SK-N-SH (cell line): ENCODE results near the gene ASTL. TPM values are rescaled to one million over a fixed set of nuclear protein-coding genes. Genes with fewer than 3 reads are reported as not detected.

ENCODE experiments used
- CTCF ChIA-PET: fragments of 300-600, 350-600 bp; formaldehyde crosslinking; extraction: SDS; loops from one replicate; lab custom pipeline; 2021; lab: Yijun Ruan, JAX
- POLR2A ChIA-PET: fragments of 350-600 bp; sonication (Branson Sonifier 250); formaldehyde crosslinking; extraction: SDS; loops from one replicate; lab custom pipeline; 2020; ENCODE audit warnings: antibody characterized with exemption, inconsistent platforms; lab: Yijun Ruan, JAX
- DNase-seq: peaks from one replicate; pipeline ENCODE4 v3.0.0; 2012
- H2AFZ ChIP-seq: fragments of 200-600 bp; sonication (generic); 2 replicates; pipeline ENCODE4 v1.8.1; 2016; ENCODE audit warnings: antibody characterized with exemption, mild to moderate bottlenecking, low read depth
- H3F3A ChIP-seq: fragments of 200-600 bp; sonication (generic); replicated peaks from 2 replicates; pipeline ENCODE3; 2016; ENCODE audit warnings: antibody characterized with exemption, mild to moderate bottlenecking; ENCODE audit not compliant: insufficient read depth
- H3K27ac ChIP-seq, 2 experiments: fragments of 200-500 bp in 1 of 2; fragments of 200-600 bp in 1 of 2; sonication (Bioruptor generic) in 1 of 2; sonication (generic), shearing (Covaris generic) in 1 of 2; 2 replicates each; pipeline versions ENCODE4 v1.5.1 to v1.6.1; 2014 to 2016; ENCODE audit warnings: low read depth in 2 of 2, inconsistent platforms in 1 of 2, low read length in 1 of 2, mild to moderate bottlenecking in 1 of 2, mixed read lengths in 1 of 2
- H3K27me3 ChIP-seq: fragments of 200-600 bp; sonication (generic), shearing (Covaris generic); 2 replicates; pipeline ENCODE4 v1.6.1; 2016; ENCODE audit warnings: mixed run types; ENCODE audit not compliant: insufficient read depth
- H3K36me3 ChIP-seq, 2 experiments: fragments of 200-500 bp in 1 of 2; fragments of 200-600 bp in 1 of 2; sonication (Bioruptor generic) in 1 of 2; sonication (generic) in 1 of 2; replicated peaks in 1 of 2; 2 replicates each; pipeline versions ENCODE3 to v1.5.1; 2014 to 2016; ENCODE audit warnings: low read length in 1 of 2, mild to moderate bottlenecking in 1 of 2; ENCODE audit not compliant: insufficient read depth in 2 of 2, control insufficient read depth in 1 of 2
- H3K4me1 ChIP-seq, 2 experiments: fragments of 200-500 bp in 1 of 2; fragments of 200-600 bp in 1 of 2; sonication (Bioruptor generic) in 1 of 2; sonication (generic), shearing (Covaris generic) in 1 of 2; 2 replicates each; pipeline versions ENCODE4 v1.5.1 to v1.6.1; 2014 to 2016; ENCODE audit warnings: low read depth in 1 of 2, low read length in 1 of 2, mixed run types in 1 of 2; ENCODE audit not compliant: insufficient read depth in 2 of 2, control insufficient read depth in 1 of 2
- H3K4me2 ChIP-seq: fragments of 200-600 bp; sonication (generic), shearing (Covaris generic); 2 replicates; pipeline ENCODE4 v1.6.1; 2017; ENCODE audit warnings: mixed run types
- H3K4me3 ChIP-seq, 2 experiments: fragments of 200-500 bp in 1 of 2; fragments of 200-600 bp in 1 of 2; sonication (Bioruptor generic) in 1 of 2; sonication (generic), shearing (Covaris generic) in 1 of 2; 2 replicates each; pipeline versions ENCODE4 v1.5.1 to v1.8.1; 2014 to 2016; ENCODE audit warnings: low read depth in 2 of 2, inconsistent platforms in 1 of 2, low read length in 1 of 2, mild to moderate bottlenecking in 1 of 2, mixed read lengths in 1 of 2, moderate library complexity in 1 of 2
- H3K79me2 ChIP-seq: fragments of 200-600 bp; sonication (generic); 2 replicates; pipeline ENCODE4 v1.8.1; 2017; ENCODE audit warnings: mild to moderate bottlenecking; ENCODE audit not compliant: insufficient read depth
- H3K9ac ChIP-seq: fragments of 200-600 bp; sonication (generic); 2 replicates; pipeline ENCODE4 v1.6.1; 2017; ENCODE audit warnings: mixed run types
- H3K9me2 ChIP-seq: fragments of 200-600 bp; sonication (generic); 2 replicates; pipeline ENCODE4 v1.6.1; 2017; ENCODE audit warnings: mixed run types
- H3K9me3 ChIP-seq: fragments of 200-600 bp; sonication (generic); 2 replicates; pipeline ENCODE4 v1.6.1; 2017; ENCODE audit warnings: mixed run types, mild to moderate bottlenecking, moderate library complexity
- H4K20me1 ChIP-seq: fragments of 200-600 bp; sonication (generic); 2 replicates; pipeline ENCODE4 v1.6.1; 2017; ENCODE audit warnings: mild to moderate bottlenecking, mixed run types; ENCODE audit not compliant: insufficient read depth
- CHD2 ChIP-seq: fragments of 150-350 bp; IDR thresholded peaks from 2 replicates; pipeline ENCODE4 v1.6.1; 2018; ENCODE audit warnings: low read length; ENCODE audit not compliant: partially characterized antibody
- EP300 ChIP-seq, 2 experiments: IDR thresholded peaks; 2 replicates each; pipeline versions ENCODE4 v1.4.0 to v1.6.1; 2012; ENCODE audit warnings: borderline replicate concordance in 1 of 2, low read depth in 1 of 2, low read length in 1 of 2
- FOSL2 ChIP-seq: IDR thresholded peaks from 2 replicates; pipeline ENCODE4 v1.4.0; 2012; ENCODE audit warnings: low read depth, mild to moderate bottlenecking, moderate library complexity, borderline replicate concordance
- FOXJ3 ChIP-seq: sonication (generic); formaldehyde crosslinking; IDR thresholded peaks from 2 replicates; pipeline ENCODE4 v1.5.1; 2020; ENCODE audit warnings: mild to moderate bottlenecking, missing genetic modification reagents
- FOXM1 ChIP-seq: IDR thresholded peaks from 2 replicates; pipeline ENCODE4 v1.4.0; 2012; ENCODE audit warnings: low read depth, mild to moderate bottlenecking
- GABPA ChIP-seq: IDR thresholded peaks from 2 replicates; pipeline ENCODE4 v1.4.0; 2012; ENCODE audit warnings: low read depth, mild to moderate bottlenecking
- GATA2 ChIP-seq: sonication (generic); formaldehyde crosslinking; IDR thresholded peaks from 2 replicates; pipeline ENCODE4 v1.5.0; 2020; ENCODE audit warnings: mild to moderate bottlenecking, missing genetic modification reagents
- JUND ChIP-seq: IDR thresholded peaks from 2 replicates; pipeline ENCODE4 v1.4.0; 2012
- MXI1 ChIP-seq: IDR thresholded peaks from 2 replicates; pipeline ENCODE4 v1.6.1; 2012; ENCODE audit warnings: mild to moderate bottlenecking, low read depth, low read length, improper control_type of control experiment
- NFIC ChIP-seq: IDR thresholded peaks from 2 replicates; pipeline ENCODE4 v1.4.0; 2012; ENCODE audit warnings: borderline replicate concordance
- NRF1 ChIP-seq: IDR thresholded peaks from 2 replicates; pipeline ENCODE4 v1.6.1; 2012; ENCODE audit warnings: low read depth, mild to moderate bottlenecking, low read length
- PBX3 ChIP-seq: IDR thresholded peaks from 2 replicates; pipeline ENCODE4; 2012
- POLR2AphosphoS5 ChIP-seq: IDR thresholded peaks from 2 replicates; pipeline ENCODE4 v1.6.1; 2012; ENCODE audit warnings: low read depth, low read length
- RAD21 ChIP-seq: IDR thresholded peaks from 2 replicates; pipeline ENCODE4 v1.6.1; 2012; ENCODE audit warnings: mild to moderate bottlenecking, low read length
- RCOR1 ChIP-seq: fragments of 150-350 bp; IDR thresholded peaks from 2 replicates; pipeline ENCODE4 v1.6.1; 2017; ENCODE audit warnings: antibody characterized with exemption, low read length
- REST ChIP-seq: IDR thresholded peaks from 2 replicates; pipeline ENCODE4 v1.6.1; 2012; ENCODE audit warnings: mild to moderate bottlenecking, low read depth, low read length, moderate library complexity
- RXRA ChIP-seq: IDR thresholded peaks from 2 replicates; pipeline ENCODE4 v1.4.0; 2012; ENCODE audit warnings: low read depth, mild to moderate bottlenecking, borderline replicate concordance
- SMC3 ChIP-seq: IDR thresholded peaks from 2 replicates; pipeline ENCODE4 v1.6.1; 2012; ENCODE audit warnings: low read depth, low read length, improper control_type of control experiment
- TCF12 ChIP-seq: IDR thresholded peaks from 2 replicates; pipeline ENCODE4 v1.4.0; 2012
- TEAD4 ChIP-seq: IDR thresholded peaks from 2 replicates; pipeline ENCODE4 v1.4.0; 2012; ENCODE audit warnings: mild to moderate bottlenecking, borderline replicate concordance; ENCODE audit not compliant: insufficient read depth
- WGBS: methylation state at CpG from one replicate; pipeline ENCODE4 v1.1.6; 2017; ENCODE audit warnings: low lambda C conversion rate; 5-methylcytosine and 5-hydroxymethylcytosine counted together
- polyA plus RNA-seq, 3 experiments: library from polyadenylated mRNA; depleted of rRNA; stranded (reverse); fragments of >200 nt; gene quantifications; 2 replicates each; pipeline ENCODE4 v1.2.3, GENCODE V29; 2012
- TF ChIP-seq, protein P1 (sequence below): IDR thresholded peaks from 2 replicates; pipeline ENCODE4 v1.4.0; 2012; ENCODE audit warnings: low read depth, borderline replicate concordance
- TF ChIP-seq, protein P2 (sequence below): IDR thresholded peaks from 2 replicates; pipeline ENCODE4 v1.4.0; 2012; ENCODE audit warnings: low read depth
- TF ChIP-seq, protein P3 (sequence below): fragments of 150-350 bp; IDR thresholded peaks from 2 replicates; pipeline ENCODE4 v1.6.1; 2016; ENCODE audit warnings: mild to moderate bottlenecking, low read depth, low read length

Gene ASTL
- polyA plus RNA-seq, 1 of the 3 experiments (the other 2 are of a cell fraction): not detected

DNA sequence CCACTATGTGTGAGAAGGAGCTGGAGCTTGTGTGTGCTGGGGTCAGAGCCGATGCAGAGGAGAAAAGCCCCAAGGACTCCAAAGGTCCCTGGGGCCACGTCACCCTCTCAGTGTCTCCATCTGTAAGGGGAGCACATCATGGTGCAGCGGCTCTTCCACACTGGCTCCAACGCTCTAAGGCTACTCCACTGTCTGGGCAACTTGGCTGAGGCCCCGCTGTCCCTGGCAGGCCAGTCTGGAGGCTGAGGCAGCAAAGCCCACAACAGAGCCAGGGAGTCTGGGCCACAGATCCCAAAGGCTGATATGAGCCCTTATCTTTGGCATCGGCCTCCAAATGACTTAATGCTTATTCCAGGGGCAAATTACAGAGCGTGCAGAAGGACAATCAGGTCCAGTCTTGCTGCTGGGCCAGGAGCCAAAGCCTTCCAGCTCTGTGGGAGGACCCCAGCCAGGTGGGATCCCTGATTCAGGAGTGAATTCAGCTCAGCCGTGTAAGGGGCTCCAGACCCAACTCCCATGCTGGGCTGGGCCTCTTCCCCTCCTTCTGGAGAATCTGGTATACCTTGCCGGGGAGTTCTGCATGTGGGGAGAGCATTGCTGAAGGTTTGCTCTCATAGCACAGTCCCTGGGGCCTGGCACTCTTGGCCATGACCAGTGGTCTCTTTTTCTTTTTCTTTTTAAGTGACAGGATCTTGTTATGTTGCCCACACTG is 8.7 kb upstream of the ASTL start:
- POLR2A ChIA-PET: interaction anchor here (0.7 kb wide), 1 partner anchor 137 kb away, joined by 3 read pairs; no protein-coding TSS in a partner anchor
- peak overlapping the region; percentile 37; the same call in 1 of the 2 replicates for H2AFZ ChIP-seq
- CTCF ChIA-PET: interaction anchor here (0.9 to 4.4 kb wide), 8 partner anchors 8 to 155 kb away, joined by 3 to 28 read pairs (median 6); partner anchors contain the start of genes ADRA2B, ASTL and CIAO1

More for the DNA sequence above, 8.7 kb upstream of the ASTL start:
- Histone ChIP-seq H3K9ac (peak overlapping the region; percentile 62; the same call in 1 of the 2 replicates), H3K27ac (peak overlapping the region; percentile 88 to 95), H3K4me2 (peak overlapping the region; percentile 69; the same call in 1 of the 2 replicates), H3K9me3 (no peaks in the 10 kb centered on the region), H3K27me3 (no peaks in the 10 kb centered on the region), H3F3A (peaks cover 29% of the 10 kb centered on the region), H3K79me2 (peaks cover 12% of the 10 kb centered on the region; the same call in 1 of the 2 replicates)
- 30% methylated on average over 5 of the region's 9 CpGs for WGBS
- DNase-seq: peak; percentile 85
- peak; percentile 81 for TF ChIP-seq PBX3
- peak; percentile 91 for TF ChIP-seq RCOR1
- TF ChIP-seq CHD2: peak; percentile 78
- peak; percentile 42; the same call in 1 of the 2 replicates for TF ChIP-seq FOSL2
- TF ChIP-seq POLR2AphosphoS5: peak; percentile 70; the same call in 1 of the 2 replicates
- no peak for TF ChIP-seq SMC3
- peak; percentile 95 for TF ChIP-seq TCF12
- TF ChIP-seq RAD21: peak; percentile 12; the same call in 1 of the 2 replicates
- TF ChIP-seq FOXJ3: peak; percentile 91
- TF ChIP-seq NFIC: peak; percentile 96
- TF ChIP-seq JUND: peak; percentile 94
- no peak for TF ChIP-seq REST
- peak; percentile 85 for TF ChIP-seq FOXM1
- peak; percentile 100 for TF ChIP-seq GATA2 (CRISPR knock-in tag)
- no peak for TF ChIP-seq GABPA
- TF ChIP-seq, protein P1, sequence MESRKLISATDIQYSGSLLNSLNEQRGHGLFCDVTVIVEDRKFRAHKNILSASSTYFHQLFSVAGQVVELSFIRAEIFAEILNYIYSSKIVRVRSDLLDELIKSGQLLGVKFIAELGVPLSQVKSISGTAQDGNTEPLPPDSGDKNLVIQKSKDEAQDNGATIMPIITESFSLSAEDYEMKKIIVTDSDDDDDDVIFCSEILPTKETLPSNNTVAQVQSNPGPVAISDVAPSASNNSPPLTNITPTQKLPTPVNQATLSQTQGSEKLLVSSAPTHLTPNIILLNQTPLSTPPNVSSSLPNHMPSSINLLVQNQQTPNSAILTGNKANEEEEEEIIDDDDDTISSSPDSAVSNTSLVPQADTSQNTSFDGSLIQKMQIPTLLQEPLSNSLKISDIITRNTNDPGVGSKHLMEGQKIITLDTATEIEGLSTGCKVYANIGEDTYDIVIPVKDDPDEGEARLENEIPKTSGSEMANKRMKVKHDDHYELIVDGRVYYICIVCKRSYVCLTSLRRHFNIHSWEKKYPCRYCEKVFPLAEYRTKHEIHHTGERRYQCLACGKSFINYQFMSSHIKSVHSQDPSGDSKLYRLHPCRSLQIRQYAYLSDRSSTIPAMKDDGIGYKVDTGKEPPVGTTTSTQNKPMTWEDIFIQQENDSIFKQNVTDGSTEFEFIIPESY: peak; percentile 56; the same call in 1 of the 2 replicates
- TF ChIP-seq, protein P2, sequence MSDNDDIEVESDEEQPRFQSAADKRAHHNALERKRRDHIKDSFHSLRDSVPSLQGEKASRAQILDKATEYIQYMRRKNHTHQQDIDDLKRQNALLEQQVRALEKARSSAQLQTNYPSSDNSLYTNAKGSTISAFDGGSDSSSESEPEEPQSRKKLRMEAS: peak; percentile 69
- peak; percentile 84 for TF ChIP-seq TEAD4
- TF ChIP-seq, protein P3, sequence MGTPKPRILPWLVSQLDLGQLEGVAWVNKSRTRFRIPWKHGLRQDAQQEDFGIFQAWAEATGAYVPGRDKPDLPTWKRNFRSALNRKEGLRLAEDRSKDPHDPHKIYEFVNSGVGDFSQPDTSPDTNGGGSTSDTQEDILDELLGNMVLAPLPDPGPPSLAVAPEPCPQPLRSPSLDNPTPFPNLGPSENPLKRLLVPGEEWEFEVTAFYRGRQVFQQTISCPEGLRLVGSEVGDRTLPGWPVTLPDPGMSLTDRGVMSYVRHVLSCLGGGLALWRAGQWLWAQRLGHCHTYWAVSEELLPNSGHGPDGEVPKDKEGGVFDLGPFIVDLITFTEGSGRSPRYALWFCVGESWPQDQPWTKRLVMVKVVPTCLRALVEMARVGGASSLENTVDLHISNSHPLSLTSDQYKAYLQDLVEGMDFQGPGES: no peak
- TF ChIP-seq RXRA: peak; percentile 95; the same call in 1 of the 2 replicates
- TF ChIP-seq NRF1: no peak
- peak; percentile 61 for TF ChIP-seq MXI1
- TF ChIP-seq EP300 (IDR thresholded peaks at IDR 0.05; ENCODE audit: borderline replicate concordance in 1 of 2, low read depth in 1 of 2, low read length in 1 of 2): peak; percentile 92 to 98
- TF ChIP-seq, all 33 proteins: peak for 18
- Histone ChIP-seq H4K20me1 (no peaks in the 10 kb centered on the region), H3K4me1 (peaks cover 33 to 58% of the 10 kb centered on the region in 2 experiments), H3K36me3 (no peaks in the 10 kb centered on the region), H3K9me2 (no peaks in the 10 kb centered on the region), H3K4me3 (no peak overlapping the region)
